ENCODE results near the gene PURB. TPM values are rescaled to one million over a fixed set of nuclear protein-coding genes. Genes with fewer than 3 reads are reported as not detected.
"Not testable (repeated sequence)": the region's sequence is repeated elsewhere in the genome, so short reads cannot be mapped to it uniquely, and the experiment has no call there.

Gene PURB
- total RNA-seq, 1 experiment from 2014 or later, result 21.3 TPM

DNA sequence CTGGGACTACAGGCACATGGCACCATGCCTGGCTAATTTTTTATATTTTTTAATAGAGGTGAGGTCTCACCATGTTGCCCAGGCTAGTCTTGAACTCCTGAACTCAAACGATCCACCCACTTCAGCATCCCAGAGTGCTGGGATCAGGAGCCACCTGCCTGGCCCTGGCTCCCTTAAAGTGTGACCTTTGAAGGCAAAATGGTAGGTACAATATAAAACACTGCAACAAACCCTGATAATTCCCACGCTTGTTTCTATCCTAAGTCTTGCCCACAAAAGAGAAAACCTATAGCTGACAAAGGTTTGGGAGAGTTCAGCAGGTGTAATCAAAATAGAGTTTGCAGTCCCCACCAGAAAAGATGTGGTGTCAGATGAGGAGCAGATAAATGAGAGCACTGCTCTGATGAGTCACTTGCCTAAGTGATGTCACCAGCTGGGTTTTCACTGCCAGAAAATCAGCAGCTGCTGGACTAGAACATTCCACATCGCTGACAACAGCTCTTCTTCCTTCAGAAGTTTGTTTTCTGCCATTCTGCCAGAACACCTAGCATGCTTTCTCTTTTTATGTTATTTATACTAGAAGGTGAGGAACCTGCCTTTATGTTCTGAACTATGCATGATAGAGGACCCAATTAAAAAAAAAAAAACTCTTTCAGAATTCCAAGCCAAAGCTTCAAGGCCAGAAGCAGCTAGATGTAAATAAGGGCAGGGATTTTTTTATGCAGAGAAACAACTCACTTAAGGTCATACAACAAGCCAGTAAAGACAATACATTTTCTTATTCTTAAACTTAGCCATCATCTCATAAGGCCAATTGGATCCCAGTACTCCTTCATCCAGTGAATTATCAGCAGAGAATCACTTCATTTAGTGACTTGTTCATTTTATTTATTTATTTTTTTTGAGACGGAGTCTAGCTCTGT lies 18.0 kb downstream of the PURB start:
- Histone ChIP-seq H2AK5ac (ENCODE audit: insufficient read length, low read length) (no peak overlapping the region), H2BK20ac (ENCODE audit: low read depth, low read length, poor library complexity, severe bottlenecking) (no peak overlapping the region), H3K79me1 (ENCODE audit: insufficient read depth, low read depth, low read length, poor library complexity, severe bottlenecking) (no peaks in the 10 kb centered on the region), H4K91ac (ENCODE audit: insufficient read length, low read depth, low read length) (no peak overlapping the region), H3K9ac (ENCODE audit: extremely low read depth, insufficient read length, low read length) (no peak overlapping the region), H3K14ac (ENCODE audit: insufficient read depth, low read length) (no peak overlapping the region), H2BK120ac (ENCODE audit: low read depth, low read length, poor library complexity, severe bottlenecking) (no peak overlapping the region), H3K79me2 (ENCODE audit: insufficient read depth, low read length) (no peaks in the 10 kb centered on the region), H3K27me3 (ENCODE audit: insufficient read depth, low read length) (no peaks in the 10 kb centered on the region), H3T11ph (ENCODE audit: low read length) (no peak overlapping the region), H4K20me1 (ENCODE audit: control insufficient read depth, insufficient read depth, insufficient read length) (no peaks in the 10 kb centered on the region), H4K8ac (replicated peaks; ENCODE audit: insufficient read length, low read depth, low read length) (no peak overlapping the region), H3K27ac (ENCODE audit: insufficient read length, low read depth, low read length) (no peak overlapping the region), H2BK12ac (ENCODE audit: insufficient read length, low read depth, low read length) (no peak overlapping the region), H2BK5ac (ENCODE audit: insufficient read length, low read length) (no peak overlapping the region), H2AFZ (ENCODE audit: low read length) (no peak overlapping the region), H3K4ac (ENCODE audit: low read depth, low read length) (no peak overlapping the region), H3K23me2 (ENCODE audit: insufficient read length, low read depth, low read length, poor library complexity, severe bottlenecking) (no peaks in the 10 kb centered on the region), H3K4me2 (ENCODE audit: insufficient read depth, insufficient read length, low read length) (no peak overlapping the region), H3K56ac (ENCODE audit: insufficient read length, low read depth, low read length) (no peak overlapping the region), H3K9me3 (ENCODE audit: control insufficient read depth, low read depth, low read length) (no peaks in the 10 kb centered on the region), H3K23ac (ENCODE audit: insufficient read length, low read depth, low read length) (no peak overlapping the region), H4K5ac (ENCODE audit: insufficient read length, low read depth, low read length) (no peak overlapping the region), H2BK15ac (ENCODE audit: low read depth, low read length) (no peak overlapping the region), H3K18ac (ENCODE audit: insufficient read length, low read depth, low read length) (no peak overlapping the region), H3K4me1 (ENCODE audit: insufficient read depth, low read length) (no peaks in the 10 kb centered on the region)
- Mint-ChIP-seq H3K36me3 (ENCODE audit: insufficient read depth in 1 of 3, low read depth in 3 of 3) (peaks cover 1 to 7% (median 6%) of the 10 kb centered on the region in 3 experiments; a peak in 5 of 7 replicates), H3K27ac (no peak overlapping the region), H3K9me3 (peaks cover 18 to 19% of the 10 kb centered on the region in 2 experiments), H3K4me3 (no peak overlapping the region), H3K4me1 (no peaks in the 10 kb centered on the region), H3K27me3 (ENCODE audit: low read depth) (peaks cover 9% of the 10 kb centered on the region)
- no CpG with 5 or more reads among the region's 4 CpGs for WGBS (ENCODE audit: extremely low coverage, insufficient read length, low lambda C conversion rate)
- DNase-seq, result no peak
- TF ChIP-seq, protein P1, sequence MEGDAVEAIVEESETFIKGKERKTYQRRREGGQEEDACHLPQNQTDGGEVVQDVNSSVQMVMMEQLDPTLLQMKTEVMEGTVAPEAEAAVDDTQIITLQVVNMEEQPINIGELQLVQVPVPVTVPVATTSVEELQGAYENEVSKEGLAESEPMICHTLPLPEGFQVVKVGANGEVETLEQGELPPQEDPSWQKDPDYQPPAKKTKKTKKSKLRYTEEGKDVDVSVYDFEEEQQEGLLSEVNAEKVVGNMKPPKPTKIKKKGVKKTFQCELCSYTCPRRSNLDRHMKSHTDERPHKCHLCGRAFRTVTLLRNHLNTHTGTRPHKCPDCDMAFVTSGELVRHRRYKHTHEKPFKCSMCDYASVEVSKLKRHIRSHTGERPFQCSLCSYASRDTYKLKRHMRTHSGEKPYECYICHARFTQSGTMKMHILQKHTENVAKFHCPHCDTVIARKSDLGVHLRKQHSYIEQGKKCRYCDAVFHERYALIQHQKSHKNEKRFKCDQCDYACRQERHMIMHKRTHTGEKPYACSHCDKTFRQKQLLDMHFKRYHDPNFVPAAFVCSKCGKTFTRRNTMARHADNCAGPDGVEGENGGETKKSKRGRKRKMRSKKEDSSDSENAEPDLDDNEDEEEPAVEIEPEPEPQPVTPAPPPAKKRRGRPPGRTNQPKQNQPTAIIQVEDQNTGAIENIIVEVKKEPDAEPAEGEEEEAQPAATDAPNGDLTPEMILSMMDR (conservative IDR thresholded peaks at IDR 0.05), result no peak

DNA sequence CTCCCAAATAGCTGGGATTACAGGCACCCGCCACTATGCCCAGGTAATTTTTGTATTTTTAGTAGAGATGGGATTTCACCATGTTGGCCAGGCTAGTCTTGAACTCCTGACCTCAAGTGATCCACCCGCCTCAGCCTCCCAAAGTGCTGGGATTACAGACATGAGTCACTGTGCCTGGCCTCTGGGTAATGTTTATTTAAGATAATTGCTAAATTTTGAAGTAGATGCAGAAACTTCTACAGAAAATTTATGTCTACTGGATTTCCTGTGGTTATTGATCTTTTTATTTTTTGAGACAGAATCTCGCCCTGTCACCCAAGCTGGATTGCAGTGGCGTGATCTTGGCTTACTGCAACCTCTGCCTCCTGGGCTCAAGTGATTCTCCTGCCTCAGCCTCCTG lies 23.4 kb downstream of the PURB start:
- not testable (repeated sequence) for H3K18ac ChIP-seq (ENCODE audit: insufficient read length, low read depth, low read length); H2BK12ac ChIP-seq (ENCODE audit: insufficient read length, low read depth, low read length); H3K9ac ChIP-seq (ENCODE audit: extremely low read depth, insufficient read length, low read length); H4K91ac ChIP-seq (ENCODE audit: insufficient read length, low read depth, low read length); H2BK5ac ChIP-seq (ENCODE audit: insufficient read length, low read length); H3K27me3 ChIP-seq (ENCODE audit: insufficient read depth, low read length); H3K27ac ChIP-seq (ENCODE audit: insufficient read length, low read depth, low read length); H3K14ac ChIP-seq (ENCODE audit: insufficient read depth, low read length); H3K56ac ChIP-seq (ENCODE audit: insufficient read length, low read depth, low read length); H4K8ac ChIP-seq (replicated peaks; ENCODE audit: insufficient read length, low read depth, low read length); H3K79me1 ChIP-seq (ENCODE audit: insufficient read depth, low read depth, low read length, poor library complexity, severe bottlenecking); H3K79me2 ChIP-seq (ENCODE audit: insufficient read depth, low read length); H3K9me3 Mint-ChIP-seq; H3K4me3 Mint-ChIP-seq; H3K27ac Mint-ChIP-seq; H2BK15ac ChIP-seq (ENCODE audit: low read depth, low read length); H3K4me2 ChIP-seq (ENCODE audit: insufficient read depth, insufficient read length, low read length); H3K36me3 Mint-ChIP-seq (ENCODE audit: insufficient read depth in 1 of 3, low read depth in 3 of 3); DNase-seq; H4K5ac ChIP-seq (ENCODE audit: insufficient read length, low read depth, low read length); H3K23ac ChIP-seq (ENCODE audit: insufficient read length, low read depth, low read length); H3K4me1 ChIP-seq (ENCODE audit: insufficient read depth, low read length); H3K4me1 Mint-ChIP-seq; H2AK5ac ChIP-seq (ENCODE audit: insufficient read length, low read length); H3K23me2 ChIP-seq (ENCODE audit: insufficient read length, low read depth, low read length, poor library complexity, severe bottlenecking); H3K4ac ChIP-seq (ENCODE audit: low read depth, low read length); H2BK20ac ChIP-seq (ENCODE audit: low read depth, low read length, poor library complexity, severe bottlenecking); H2BK120ac ChIP-seq (ENCODE audit: low read depth, low read length, poor library complexity, severe bottlenecking); H4K20me1 ChIP-seq (ENCODE audit: control insufficient read depth, insufficient read depth, insufficient read length); H3K9me3 ChIP-seq (ENCODE audit: control insufficient read depth, low read depth, low read length); H2AFZ ChIP-seq (ENCODE audit: low read length); H3T11ph ChIP-seq (ENCODE audit: low read length)
- peaks cover 10% of the 10 kb centered on the region for H3K27me3 Mint-ChIP-seq (ENCODE audit: low read depth)
- no CpG with 5 or more reads among the region's 4 CpGs for WGBS (ENCODE audit: extremely low coverage, insufficient read length, low lambda C conversion rate)

Data from H9 (cell line).